Right ventricle myocardium superior (tissue), 1 donor: ENCODE results near the gene HACD2. TPM values are rescaled to one million over a fixed set of nuclear protein-coding genes. Genes with fewer than 3 reads are reported as not detected.

Source experiments
- ATAC-seq: fragments of 200-7000 bp; cut with Tn5 transposase; one replicate; pipeline ENCODE4 v1.9.1; 2020; ENCODE audit warnings: mild to moderate bottlenecking; ENCODE audit not compliant: poor library complexity
- DNase-seq: peaks from one replicate; pipeline ENCODE4 v3.0.0-alpha.2; 2020
- intact Hi-C: fragments of 100-400 bp; cut with DNase I; formaldehyde crosslinking; loops from one replicate; pipeline ENCODE4 v1.11.2; 2022
- total RNA-seq: library from RNA; stranded (reverse); fragmentation: NEBNext Ultra II Directional; extraction: Animal tissue kit (Norgen Biotek cat#: 25700); gene quantifications from one replicate; pipeline ENCODE4 v1.2.1, GENCODE V29; 2021
- donor health status: DM: no; HTN: yes; CAD: no; lungs with severe emphysema.

The HACD2 gene
- total RNA-seq, 1 donor from 2014 or later: 9.1 TPM

GRCh38 chr3:123586131-123586530 lies 1.3 kb upstream of the HACD2 start:
- peak; percentile 11 for ATAC-seq
- DNase-seq: no peak
- intact Hi-C loops: no loop called here

GRCh38 chr3:123584284-123584987 lies 417 bp downstream of the HACD2 start:
- peak; percentile 72 for DNase-seq
- intact Hi-C loops: no loop called here
- peak; percentile 64 for ATAC-seq

GRCh38 chr3:123583561-123583960 lies 1.3 kb downstream of the HACD2 start:
- DNase-seq (no peak), ATAC-seq (no peak)
- intact Hi-C loops: no loop called here

- intact Hi-C loops: no loop called here
- ATAC-seq (no peak), DNase-seq (no peak)
Measured at GRCh38 chr3:123582315-123582714, 2.5 kb downstream of the HACD2 start.

- DNase-seq (no peak), ATAC-seq (no peak)
- intact Hi-C loops: no loop called here
Measured at GRCh38 chr3:123576122-123576521, 8.7 kb downstream of the HACD2 start.

GRCh38 chr3:123571973-123572365 lies 12.9 kb downstream of the HACD2 start:
- intact Hi-C loops: no loop called here
- DNase-seq: no peak
- no peak for ATAC-seq

- intact Hi-C loops: no loop called here
- DNase-seq: no peak
- ATAC-seq: no peak
Measured at GRCh38 chr3:123571264-123571972, 13.4 kb downstream of the HACD2 start.

- intact Hi-C loops: no loop called here
- ATAC-seq: no peak
- no peak for DNase-seq
Measured at GRCh38 chr3:123568875-123569274, 16.0 kb downstream of the HACD2 start.

GRCh38 chr3:123568034-123568433 lies 16.8 kb downstream of the HACD2 start:
- ATAC-seq (no peak), DNase-seq (no peak)
- intact Hi-C loops: no loop called here

GRCh38 chr3:123564056-123564455 lies 20.8 kb downstream of the HACD2 start:
- no peak for DNase-seq
- ATAC-seq: no peak
- intact Hi-C loops: no loop called here

GRCh38 chr3:123562547-123562946 lies 22.3 kb downstream of the HACD2 start:
- DNase-seq: no peak
- intact Hi-C loops: no loop called here
- no peak for ATAC-seq

GRCh38 chr3:123561188-123561587 lies 23.7 kb downstream of the HACD2 start:
- intact Hi-C loops: no loop called here
- DNase-seq (no peak), ATAC-seq (no peak)

- DNase-seq (no peak), ATAC-seq (peak; percentile 64)
- intact Hi-C loops: loop anchor here (5.0 kb wide), 1 partner anchor 232 kb away; no protein-coding TSS in a partner anchor
Measured at GRCh38 chr3:123559040-123559861, 25.6 kb downstream of the HACD2 start.

GRCh38 chr3:123553536-123553935 lies 31.3 kb downstream of the HACD2 start:
- intact Hi-C loops: no loop called here
- ATAC-seq: no peak
- DNase-seq: no peak

- intact Hi-C loops: no loop called here
- ATAC-seq: no peak
- DNase-seq: no peak
Measured at GRCh38 chr3:123552768-123553167, 32.1 kb downstream of the HACD2 start.

- ATAC-seq (no peak), DNase-seq (no peak)
- intact Hi-C loops: no loop called here
Measured at GRCh38 chr3:123552095-123552714, 32.6 kb downstream of the HACD2 start.

GRCh38 chr3:123547881-123548519 lies 36.9 kb downstream of the HACD2 start:
- ATAC-seq: peak; percentile 64
- peak; percentile 48 for DNase-seq

GRCh38 chr3:123546133-123546755 lies 38.6 kb downstream of the HACD2 start:
- ATAC-seq: no peak
- intact Hi-C loops: no loop called here

More at GRCh38 chr3:123547881-123548519, 36.9 kb downstream of the HACD2 start:
- intact Hi-C loops: no loop called here

More at GRCh38 chr3:123546133-123546755, 38.6 kb downstream of the HACD2 start:
- DNase-seq: no peak
